ENCODE data around the gene PPP1R7.

PPP1R7 gene

GRCh38 chr2:241198381-241199279, 48.4 kb downstream of the PPP1R7 start:
- no peak for DNase-seq

GRCh38 chr2:241199286-241199685, 49.0 kb downstream of the PPP1R7 start:
- no peak for DNase-seq

GRCh38 chr2:241199897-241200821, 49.9 kb downstream of the PPP1R7 start:
- no peak for DNase-seq

DNA sequence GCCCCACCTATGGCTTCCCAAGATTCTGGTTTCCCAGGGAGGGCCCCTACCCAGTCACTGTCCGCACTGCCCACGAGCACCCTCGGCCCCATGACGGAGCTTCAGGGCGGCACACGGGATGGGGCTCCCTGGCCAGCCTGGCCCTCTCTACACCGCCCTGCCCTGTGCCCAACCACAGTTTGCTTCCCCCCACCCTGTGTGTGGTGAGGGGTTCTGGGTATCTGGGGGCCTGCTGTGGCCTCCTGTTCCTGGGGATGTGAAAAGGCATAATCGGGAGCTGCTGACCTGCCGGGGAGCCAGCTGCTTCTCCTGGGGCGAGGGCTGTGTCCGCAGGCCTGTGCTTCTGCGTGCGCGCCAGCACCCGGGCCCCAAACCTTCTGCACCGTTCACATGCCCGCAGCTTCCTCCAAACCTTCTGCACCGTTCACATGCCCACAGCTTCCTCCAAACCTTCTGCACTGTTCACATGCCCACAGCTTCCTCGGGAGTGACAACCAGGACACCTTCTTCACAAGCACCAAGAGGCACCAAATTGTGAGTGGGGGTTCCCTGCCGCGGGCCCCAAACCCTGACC, 50.6 kb downstream of the PPP1R7 start:
- no peak for DNase-seq

GRCh38 chr2:241201445-241202267, 51.4 kb downstream of the PPP1R7 start:
- DNase-seq: no peak

DNA sequence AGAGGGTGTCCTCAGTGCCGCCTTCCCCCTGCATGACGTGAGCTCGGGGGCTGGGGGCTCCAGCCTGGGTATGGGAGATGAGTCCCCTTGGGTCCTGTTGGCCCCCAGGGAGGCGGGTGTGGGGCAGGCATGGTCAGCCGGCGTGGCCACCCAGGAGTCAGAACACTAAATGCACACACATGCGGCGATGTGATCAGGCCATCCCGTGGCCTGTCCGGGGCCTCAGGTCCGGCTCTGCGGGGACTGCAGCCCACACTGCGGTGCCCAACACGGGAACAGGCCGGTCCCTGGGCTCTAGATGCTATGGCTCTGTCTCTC, 52.0 kb downstream of the PPP1R7 start:
- DNase-seq: no peak

DNA sequence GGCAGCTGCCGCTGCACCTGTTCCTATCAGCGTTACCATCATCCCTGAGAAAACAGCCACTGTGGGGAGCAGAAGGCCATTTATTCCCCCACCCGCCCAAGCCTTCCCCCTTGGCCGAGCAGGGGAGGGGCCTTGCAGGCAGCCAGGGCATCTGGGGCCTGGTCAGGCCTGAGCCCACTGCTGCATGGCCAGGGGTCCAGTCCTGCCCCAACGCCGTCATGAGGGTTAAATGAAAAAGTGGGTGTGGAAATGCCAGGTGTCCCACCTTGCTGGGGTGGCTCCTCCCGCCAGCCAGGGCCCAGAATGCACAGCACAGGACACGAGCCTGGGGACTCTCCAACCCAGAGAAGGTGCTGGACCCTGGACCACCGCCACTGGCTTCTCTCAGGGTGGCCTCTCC, 52.4 kb downstream of the PPP1R7 start:
- DNase-seq: no peak

- no peak for DNase-seq
Measured at GRCh38 chr2:241203218-241204009, 53.1 kb downstream of the PPP1R7 start.

DNA sequence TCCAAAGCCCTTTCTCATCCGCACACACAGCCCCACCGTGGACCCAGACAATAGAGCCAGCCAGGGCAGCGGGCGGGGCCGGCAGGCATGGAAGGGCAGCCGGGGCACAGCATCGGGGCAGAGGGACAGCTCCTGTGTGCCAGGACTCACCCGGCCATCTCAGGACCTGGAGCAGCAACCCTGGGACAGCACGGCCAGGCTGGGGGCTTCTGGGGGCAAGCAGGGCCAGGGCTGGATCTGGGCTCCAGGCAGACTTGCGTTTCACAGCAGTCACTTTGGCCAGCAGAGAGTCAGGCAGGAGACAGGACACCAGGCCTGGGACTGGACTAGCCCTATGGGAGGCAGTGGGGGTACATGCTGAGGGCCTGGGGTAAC, 53.7 kb downstream of the PPP1R7 start:
- DNase-seq: no peak

GRCh38 chr2:241204490-241204889, 54.2 kb downstream of the PPP1R7 start:
- no peak for DNase-seq

- no peak for DNase-seq
Measured at GRCh38 chr2:241205086-241205485, 54.8 kb downstream of the PPP1R7 start.

GRCh38 chr2:241207151-241207550, 56.9 kb downstream of the PPP1R7 start:
- no peak for DNase-seq

DNA sequence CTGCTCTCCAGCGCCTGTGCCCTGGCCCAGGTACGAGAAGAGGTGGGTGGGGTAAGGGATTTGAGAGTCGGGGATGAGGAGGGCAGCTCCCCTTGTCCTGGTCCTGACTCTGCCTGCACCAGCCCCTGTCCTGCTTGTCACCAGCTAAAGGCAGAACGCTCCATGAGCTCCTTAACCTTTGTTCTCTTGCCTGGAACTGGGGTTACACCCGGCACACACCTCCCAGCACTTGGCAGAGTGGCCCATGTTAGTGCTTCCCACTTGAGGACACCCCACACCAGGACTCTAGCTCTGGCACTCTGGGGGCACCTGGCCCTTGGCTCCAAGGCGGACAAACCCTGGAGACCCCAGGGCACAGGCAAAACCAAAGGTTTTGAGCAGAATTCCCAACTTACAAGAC, 57.4 kb downstream of the PPP1R7 start:
- no peak for DNase-seq

DNA sequence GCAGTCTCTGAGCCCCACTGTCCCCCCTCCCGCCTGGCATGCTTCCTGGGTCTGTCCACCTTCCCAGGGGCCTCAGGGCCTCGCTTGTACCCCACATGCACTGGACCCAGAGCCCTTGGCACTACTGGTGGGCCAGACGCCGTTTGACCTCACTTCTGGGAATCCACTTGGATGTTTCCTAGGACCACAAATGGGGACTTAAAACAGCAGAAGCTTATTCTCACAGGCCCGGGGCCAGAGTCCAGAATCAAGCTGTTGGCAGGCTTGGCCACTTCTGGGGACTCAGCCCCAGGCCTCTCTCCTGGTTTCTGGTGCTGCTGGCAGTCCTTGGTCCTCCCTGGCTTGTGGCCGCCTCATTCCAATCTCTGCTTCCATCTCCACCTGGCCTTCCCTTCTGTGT, 57.8 kb downstream of the PPP1R7 start:
- DNase-seq: no peak

DNA sequence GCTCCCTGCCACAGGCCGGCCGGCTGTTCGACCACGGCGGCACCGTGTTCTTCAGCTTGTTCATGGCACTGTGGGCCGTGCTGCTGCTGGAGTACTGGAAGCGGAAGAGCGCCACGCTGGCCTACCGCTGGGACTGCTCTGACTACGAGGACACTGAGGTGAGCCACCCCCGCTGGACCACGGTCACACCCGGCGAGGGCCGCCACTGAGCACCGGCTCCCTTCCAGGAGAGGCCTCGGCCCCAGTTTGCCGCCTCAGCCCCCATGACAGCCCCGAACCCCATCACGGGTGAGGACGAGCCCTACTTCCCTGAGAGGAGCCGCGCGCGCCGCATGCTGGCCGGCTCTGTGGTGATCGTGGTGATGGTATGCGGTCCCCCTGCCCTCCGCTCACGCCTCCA, 59.0 kb downstream of the PPP1R7 start:
- no peak for DNase-seq

DNA sequence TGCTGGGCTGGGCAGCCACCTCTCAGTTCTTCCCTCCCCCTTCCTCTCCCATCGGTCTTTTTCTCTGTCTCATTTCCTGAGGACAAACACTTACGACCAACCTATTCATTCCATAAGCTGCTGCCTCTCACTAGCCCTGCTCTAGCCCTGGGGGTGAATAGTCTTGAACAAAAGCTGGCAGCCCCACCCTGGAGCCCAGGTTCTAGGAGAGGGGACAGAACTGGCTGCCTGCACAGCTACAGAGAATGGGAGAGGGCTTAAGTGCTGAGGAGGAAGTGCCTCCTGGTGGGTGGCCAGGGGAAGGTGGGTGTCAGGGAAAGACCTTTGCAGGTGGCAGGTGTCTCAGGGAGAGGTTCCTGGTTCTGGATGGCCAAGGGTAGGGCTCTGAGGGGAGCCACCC, 61.0 kb downstream of the PPP1R7 start:
- DNase-seq: no peak

DNA sequence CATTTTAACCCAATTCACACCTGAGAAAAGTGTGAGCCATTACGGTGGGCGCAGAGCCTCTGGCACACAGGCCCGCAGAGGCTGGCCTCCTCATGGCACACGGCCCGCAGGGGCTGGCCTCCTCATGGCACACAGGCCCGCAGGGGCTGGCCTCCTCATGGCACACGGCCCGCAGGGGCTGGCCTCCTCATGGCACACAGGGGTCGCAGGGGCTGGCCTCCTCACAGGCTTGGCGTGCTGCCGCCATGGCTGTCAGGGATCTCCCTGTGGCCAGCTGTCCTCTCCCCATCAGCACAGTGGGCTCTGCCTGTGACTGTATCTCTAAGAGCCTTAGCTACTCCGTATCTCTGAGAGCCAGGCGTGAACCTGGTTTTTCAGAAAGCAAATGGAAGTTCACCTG, 62.8 kb downstream of the PPP1R7 start:
- DNase-seq: no peak

- DNase-seq: no peak
Measured at GRCh38 chr2:241213567-241213966, 63.3 kb downstream of the PPP1R7 start.

DNA sequence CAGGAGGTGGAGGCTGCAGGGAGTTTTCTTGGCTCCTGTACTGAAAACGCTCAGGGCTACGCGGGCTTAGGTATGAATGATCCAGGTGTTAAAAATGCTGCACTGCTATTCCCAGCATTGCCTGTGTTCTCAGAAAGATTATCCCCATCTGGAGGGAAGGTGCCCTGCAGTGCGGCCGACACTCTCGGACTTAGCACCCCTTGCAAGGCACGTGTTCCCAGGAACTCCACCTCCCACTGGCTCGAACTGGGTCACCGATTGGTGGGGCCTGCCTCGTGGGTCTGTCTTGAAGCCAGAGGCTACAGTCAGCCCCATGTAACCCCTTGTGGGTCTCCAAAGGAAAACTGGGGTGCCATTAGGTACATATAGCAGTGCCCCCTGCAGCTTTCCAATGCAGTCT, 63.9 kb downstream of the PPP1R7 start:
- DNase-seq: no peak

DNA sequence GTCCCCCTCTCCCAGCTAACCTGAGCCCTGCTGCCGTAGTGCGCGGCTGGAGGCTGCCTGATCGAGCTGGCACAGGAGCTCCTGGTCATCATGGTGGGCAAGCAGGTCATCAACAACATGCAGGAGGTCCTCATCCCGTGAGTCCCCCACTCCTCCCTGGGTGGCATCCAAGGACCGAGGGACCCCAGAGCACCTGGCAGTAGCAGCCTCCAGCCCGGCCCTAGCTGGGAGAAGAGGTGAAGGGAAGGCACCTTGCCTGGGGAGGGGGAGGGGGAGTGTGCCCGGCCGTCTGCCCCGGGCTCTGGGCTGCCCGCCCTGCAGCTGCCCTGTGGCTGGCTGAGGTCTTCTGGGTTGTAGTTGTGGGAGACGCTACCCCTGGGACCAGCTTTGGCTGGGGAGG, 64.5 kb downstream of the PPP1R7 start:
- DNase-seq: no peak

GRCh38 chr2:241215421-241215820, 65.2 kb downstream of the PPP1R7 start:
- DNase-seq: no peak

DNA sequence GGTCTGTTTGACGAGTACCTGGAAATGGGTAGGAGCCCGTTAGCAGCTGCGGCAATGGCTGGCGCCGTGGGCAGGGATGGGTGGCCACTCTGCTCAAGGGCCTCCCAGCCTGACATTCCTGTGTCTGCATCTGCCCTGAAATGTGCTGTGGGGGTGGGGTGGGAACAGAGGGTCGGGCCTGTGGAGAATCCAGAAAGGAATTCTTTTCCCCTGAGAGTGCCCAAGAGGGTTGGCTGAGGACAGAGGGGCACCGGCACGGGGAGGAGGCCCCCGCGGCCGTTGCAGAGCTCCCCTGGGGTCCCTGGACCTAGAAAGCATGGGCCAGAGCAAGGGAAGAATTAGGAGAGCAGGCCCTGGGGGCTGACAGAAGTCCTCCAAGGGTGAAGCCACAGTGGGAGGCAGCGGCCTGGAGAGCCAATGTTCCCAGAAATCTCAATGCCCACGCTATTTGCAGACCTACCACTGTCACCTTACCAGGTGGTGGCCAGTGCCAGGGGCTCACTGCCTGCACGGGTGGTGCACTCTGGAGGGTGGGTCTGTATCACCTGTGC, 66.0 kb downstream of the PPP1R7 start:
- DNase-seq: no peak
